IPS DF 6.9 (cell line): ENCODE data around the gene DNM3.

Source experiments
- DNase-seq: peaks from one replicate; pipeline ENCODE4 v3.0.0-alpha.2; 2013; ENCODE audit warnings: low read depth, low spot score
- H3K27ac ChIP-seq: one replicate; pipeline ENCODE4 v1.5.1; 2013; ENCODE audit warnings: low read length, control low read depth
- H3K27me3 ChIP-seq: 2 replicates; pipeline ENCODE4 v1.6.1; 2013; ENCODE audit warnings: mild to moderate bottlenecking, low read length; ENCODE audit not compliant: control insufficient read depth, insufficient read depth
- H3K36me3 ChIP-seq: 2 replicates; pipeline ENCODE4 v1.6.1; 2013; ENCODE audit warnings: low read length; ENCODE audit not compliant: control insufficient read depth, insufficient read depth
- H3K4me1 ChIP-seq: 2 replicates; pipeline ENCODE4 v1.6.1; 2013; ENCODE audit warnings: low read length; ENCODE audit not compliant: control insufficient read depth, insufficient read depth
- H3K4me3 ChIP-seq: 2 replicates; pipeline ENCODE4 v1.5.1; 2013; ENCODE audit warnings: mild to moderate bottlenecking, low read length
- H3K9me3 ChIP-seq: 2 replicates; pipeline ENCODE4 v1.6.1; 2013; ENCODE audit warnings: low read length, inconsistent platforms; ENCODE audit not compliant: control insufficient read depth, insufficient read depth
- WGBS: extraction: QIAGEN DNeasy Blood & Tissue Kit; methylation state at CpG from one replicate; pipeline ENCODE4 v1.1.7; 2013; ENCODE audit warnings: mixed read lengths, missing lambda C conversion rate; ENCODE audit not compliant: insufficient read length, insufficient coverage; 5-methylcytosine and 5-hydroxymethylcytosine counted together

DNM3 gene

GRCh38 chr1:172203135-172203823 is 362.0 kb downstream of the DNM3 start:
- no CpG with 5 or more reads among the region's 8 CpGs for WGBS
- Histone ChIP-seq H3K36me3 (no peaks in the 10 kb centered on the region), H3K27ac (no peak overlapping the region), H3K27me3 (no peaks in the 10 kb centered on the region), H3K4me1 (no peaks in the 10 kb centered on the region), H3K9me3 (no peaks in the 10 kb centered on the region), H3K4me3 (no peak overlapping the region)
- no peak for DNase-seq

DNA sequence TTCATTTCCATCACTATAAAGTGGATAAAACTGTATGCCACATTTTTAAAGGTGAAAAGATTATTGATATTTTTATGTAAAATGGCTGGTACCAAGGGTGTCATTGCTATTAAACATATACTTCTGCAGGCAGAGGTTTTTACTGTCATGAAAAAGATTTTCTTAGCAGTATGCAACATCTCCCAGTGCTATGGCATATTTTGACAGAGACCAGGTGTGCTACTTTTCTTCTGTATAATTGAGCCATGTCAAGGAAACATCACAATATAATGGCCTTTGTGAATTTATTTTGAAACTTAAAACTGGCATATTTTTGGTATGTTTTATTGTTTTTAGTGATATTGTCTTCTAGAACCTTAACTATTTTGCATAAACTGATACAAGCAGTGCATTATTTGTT is 362.6 kb downstream of the DNM3 start:
- no peak overlapping the region for H3K27ac ChIP-seq

GRCh38 chr1:172206256-172206655 is 365.0 kb downstream of the DNM3 start:
- H3K9me3 ChIP-seq, result no peaks in the 10 kb centered on the region
- H3K27ac ChIP-seq, result no peak overlapping the region
- no peaks in the 10 kb centered on the region for H3K4me1 ChIP-seq
- H3K36me3 ChIP-seq, result no peaks in the 10 kb centered on the region
- H3K4me3 ChIP-seq, result no peak overlapping the region
- DNase-seq, result no peak
- no peaks in the 10 kb centered on the region for H3K27me3 ChIP-seq

More for the DNA sequence above, 362.6 kb downstream of the DNM3 start:
- Histone ChIP-seq H3K9me3 (no peaks in the 10 kb centered on the region), H3K4me1 (no peaks in the 10 kb centered on the region), H3K36me3 (no peaks in the 10 kb centered on the region), H3K4me3 (no peak overlapping the region), H3K27me3 (no peaks in the 10 kb centered on the region)
- DNase-seq, result no peak

DNA sequence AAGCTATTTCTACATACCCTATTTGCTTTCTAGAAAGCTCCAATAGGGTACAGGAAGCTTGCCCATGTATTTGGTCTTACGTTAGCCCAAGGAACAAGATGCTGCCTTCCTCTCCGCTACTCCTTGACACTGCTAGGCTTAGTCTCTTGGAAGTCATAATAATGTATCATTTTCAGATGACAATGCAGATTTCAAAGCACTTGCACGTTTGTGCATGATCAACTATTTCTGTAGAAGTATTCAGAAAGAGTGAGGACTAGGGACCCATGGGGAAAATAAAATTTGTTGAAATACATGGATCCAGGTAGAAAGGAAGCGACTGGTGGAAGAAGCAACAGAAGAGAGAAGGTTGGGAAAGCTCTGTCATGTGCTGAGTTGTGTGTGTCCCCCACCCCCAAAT is 367.3 kb downstream of the DNM3 start:
- no CpG with 5 or more reads among the region's 4 CpGs for WGBS
- H3K4me1 ChIP-seq, result no peaks in the 10 kb centered on the region
- H3K4me3 ChIP-seq, result no peak overlapping the region
- H3K36me3 ChIP-seq, result no peaks in the 10 kb centered on the region
- H3K27me3 ChIP-seq, result no peaks in the 10 kb centered on the region
- no peak overlapping the region for H3K27ac ChIP-seq
- H3K9me3 ChIP-seq, result no peaks in the 10 kb centered on the region
- DNase-seq, result no peak

- Histone ChIP-seq H3K4me3 (no peak overlapping the region), H3K27me3 (no peaks in the 10 kb centered on the region), H3K4me1 (no peaks in the 10 kb centered on the region), H3K9me3 (no peaks in the 10 kb centered on the region), H3K36me3 (no peaks in the 10 kb centered on the region), H3K27ac (no peak overlapping the region)
- WGBS, result no CpG with 5 or more reads among the region's 5 CpGs
- DNase-seq, result no peak
These were observed 369.9 kb downstream of the DNM3 start for GRCh38 chr1:172211221-172211620.

- H3K4me1 ChIP-seq, result no peaks in the 10 kb centered on the region
- DNase-seq, result no peak
- no peaks in the 10 kb centered on the region for H3K36me3 ChIP-seq
- no peak overlapping the region for H3K27ac ChIP-seq
- WGBS, result 100% methylated on average over 1 of the region's 3 CpGs
- H3K9me3 ChIP-seq, result no peaks in the 10 kb centered on the region
- H3K27me3 ChIP-seq, result no peaks in the 10 kb centered on the region
- no peak overlapping the region for H3K4me3 ChIP-seq
These were observed 370.8 kb downstream of the DNM3 start for GRCh38 chr1:172212124-172212523.

DNA sequence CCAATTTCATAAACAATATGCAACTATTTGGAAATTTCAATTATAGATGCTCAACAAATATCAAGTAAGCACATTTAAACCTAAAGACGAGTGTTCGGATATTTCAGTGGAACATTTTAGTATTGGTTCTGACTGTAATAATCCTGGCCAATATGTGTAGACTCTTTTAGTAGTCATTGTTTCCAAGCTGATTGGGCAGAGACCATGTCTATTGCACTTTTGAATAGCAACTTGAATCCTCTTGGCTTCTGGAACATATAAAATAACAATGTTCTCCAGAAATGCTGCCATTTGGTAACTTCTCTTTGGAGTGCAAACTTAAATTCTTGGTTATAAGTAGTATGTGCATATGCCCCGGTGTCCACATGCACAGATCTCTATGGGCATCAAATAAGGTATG is 373.7 kb downstream of the DNM3 start:
- DNase-seq, result no peak
- no peak overlapping the region for H3K4me3 ChIP-seq
- no peaks in the 10 kb centered on the region for H3K9me3 ChIP-seq
- H3K27ac ChIP-seq, result no peak overlapping the region
- no peaks in the 10 kb centered on the region for H3K36me3 ChIP-seq
- no peaks in the 10 kb centered on the region for H3K4me1 ChIP-seq
- WGBS, result no CpG with 5 or more reads among the region's 3 CpGs
- H3K27me3 ChIP-seq, result no peaks in the 10 kb centered on the region

DNA sequence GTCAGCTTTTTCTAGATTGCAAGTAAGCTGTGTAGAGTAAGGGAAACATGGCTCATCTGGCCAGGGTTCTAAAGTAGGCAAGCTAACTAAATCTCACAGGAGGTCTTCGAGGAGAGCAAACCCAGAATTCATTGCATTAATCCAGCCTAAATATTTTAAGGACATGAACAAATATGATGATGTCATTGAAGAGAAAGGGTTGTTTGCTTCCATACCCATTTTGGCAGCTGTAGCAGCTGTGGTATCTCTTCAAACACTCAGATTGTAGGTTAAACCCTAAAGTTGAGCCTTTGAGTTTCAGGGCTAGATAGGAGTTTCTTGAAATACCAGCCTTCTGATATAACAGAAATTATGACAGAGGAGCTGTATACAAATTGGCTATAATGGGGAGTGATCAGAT is 378.7 kb downstream of the DNM3 start:
- Histone ChIP-seq H3K27ac (no peak overlapping the region), H3K27me3 (no peaks in the 10 kb centered on the region), H3K4me1 (no peaks in the 10 kb centered on the region), H3K9me3 (no peaks in the 10 kb centered on the region), H3K4me3 (no peak overlapping the region), H3K36me3 (no peaks in the 10 kb centered on the region)
- WGBS, result no CpG with 5 or more reads among the region's 1 CpG
- no peak for DNase-seq

- DNase-seq, result no peak
- Histone ChIP-seq H3K27ac (no peak overlapping the region), H3K4me1 (no peaks in the 10 kb centered on the region), H3K27me3 (no peaks in the 10 kb centered on the region), H3K36me3 (no peaks in the 10 kb centered on the region), H3K4me3 (no peak overlapping the region), H3K9me3 (no peaks in the 10 kb centered on the region)
- no CpG with 5 or more reads among the region's 2 CpGs for WGBS
These were observed 379.1 kb downstream of the DNM3 start for GRCh38 chr1:172220376-172220775.

GRCh38 chr1:172221436-172221835 is 380.1 kb downstream of the DNM3 start:
- H3K9me3 ChIP-seq, result no peaks in the 10 kb centered on the region
- no peaks in the 10 kb centered on the region for H3K36me3 ChIP-seq
- H3K4me1 ChIP-seq, result no peaks in the 10 kb centered on the region
- no peaks in the 10 kb centered on the region for H3K27me3 ChIP-seq
- DNase-seq, result no peak
- H3K27ac ChIP-seq, result no peak overlapping the region
- no peak overlapping the region for H3K4me3 ChIP-seq
- no CpG with 5 or more reads among the region's 2 CpGs for WGBS

- no peak overlapping the region for H3K4me3 ChIP-seq
- H3K36me3 ChIP-seq, result no peaks in the 10 kb centered on the region
- WGBS, result no CpG with 5 or more reads among the region's 3 CpGs
- no peak for DNase-seq
- H3K27ac ChIP-seq, result no peak overlapping the region
- H3K9me3 ChIP-seq, result no peaks in the 10 kb centered on the region
- H3K4me1 ChIP-seq, result no peaks in the 10 kb centered on the region
- no peaks in the 10 kb centered on the region for H3K27me3 ChIP-seq
These were observed 383.6 kb downstream of the DNM3 start for GRCh38 chr1:172224871-172225270.
